Cardiac muscle cell (in vitro differentiated cells and primary cell): ENCODE data around the gene FYB1. TPM values are rescaled to one million over a fixed set of nuclear protein-coding genes. Genes with fewer than 3 reads are reported as not detected.

Experiments used
- DNase-seq, 2 donors: peaks; one replicate each; pipeline versions ENCODE4 v3.0.0 to v3.0.0-alpha.2; 2010 to 2017; ENCODE audit warnings: low read depth in 1 of 2, low spot score in 1 of 2
- H3K27ac ChIP-seq: fragments of 200-600 bp; sonication (generic); 2 replicates; pipeline ENCODE4 v1.5.1; 2016
- H3K27me3 ChIP-seq: fragments of 200-600 bp; sonication (generic); 2 replicates; pipeline ENCODE4 v1.6.0; 2016; ENCODE audit warnings: control low read depth
- H3K36me3 ChIP-seq: fragments of 200-600 bp; sonication (generic); 2 replicates; pipeline ENCODE4 v1.5.1; 2016; ENCODE audit warnings: control low read depth
- H3K4me1 ChIP-seq: fragments of 200-600 bp; sonication (generic); 2 replicates; pipeline ENCODE4 v1.8.1; 2017; ENCODE audit warnings: low read depth, mild to moderate bottlenecking, mixed run types
- H3K4me3 ChIP-seq: fragments of 200-600 bp; sonication (generic); 2 replicates; pipeline ENCODE4 v1.5.1; 2016; ENCODE audit warnings: mild to moderate bottlenecking
- H3K9me3 ChIP-seq: fragments of 200-600 bp; sonication (generic); 2 replicates; pipeline ENCODE4 v1.5.1; 2017; ENCODE audit warnings: low read depth, mild to moderate bottlenecking, control low read depth
- polyA plus RNA-seq: library from polyadenylated mRNA; unstranded; fragments of >200 nt; fragmentation: Nextera tagmentation; extraction: Ambion mirVana; gene quantifications from 2 replicates; pipeline ENCODE4 v1.2.1, GENCODE V29; 2016
- total RNA-seq: library from RNA; depleted of rRNA; stranded (reverse); fragments of >200 nt; gene quantifications from 2 replicates; pipeline ENCODE4 v1.2.3, GENCODE V29; 2016
- TF ChIP-seq, protein P1 (sequence below): IDR thresholded peaks from 2 replicates; pipeline ENCODE4 v1.5.1; 2012; ENCODE audit warnings: low read depth, mild to moderate bottlenecking, low read length

FYB1 gene
- total and polyA plus RNA-seq, 2 experiments from 2014 or later = not detected

GRCh38 chr5:39206630-39207321, 12.6 kb downstream of the FYB1 start:
- Histone ChIP-seq H3K4me3 (no peak overlapping the region), H3K27me3 (no peaks in the 10 kb centered on the region), H3K4me1 (no peaks in the 10 kb centered on the region), H3K9me3 (no peaks in the 10 kb centered on the region), H3K36me3 (no peaks in the 10 kb centered on the region), H3K27ac (no peak overlapping the region)
- DNase-seq = no peak
- TF ChIP-seq, protein P1, sequence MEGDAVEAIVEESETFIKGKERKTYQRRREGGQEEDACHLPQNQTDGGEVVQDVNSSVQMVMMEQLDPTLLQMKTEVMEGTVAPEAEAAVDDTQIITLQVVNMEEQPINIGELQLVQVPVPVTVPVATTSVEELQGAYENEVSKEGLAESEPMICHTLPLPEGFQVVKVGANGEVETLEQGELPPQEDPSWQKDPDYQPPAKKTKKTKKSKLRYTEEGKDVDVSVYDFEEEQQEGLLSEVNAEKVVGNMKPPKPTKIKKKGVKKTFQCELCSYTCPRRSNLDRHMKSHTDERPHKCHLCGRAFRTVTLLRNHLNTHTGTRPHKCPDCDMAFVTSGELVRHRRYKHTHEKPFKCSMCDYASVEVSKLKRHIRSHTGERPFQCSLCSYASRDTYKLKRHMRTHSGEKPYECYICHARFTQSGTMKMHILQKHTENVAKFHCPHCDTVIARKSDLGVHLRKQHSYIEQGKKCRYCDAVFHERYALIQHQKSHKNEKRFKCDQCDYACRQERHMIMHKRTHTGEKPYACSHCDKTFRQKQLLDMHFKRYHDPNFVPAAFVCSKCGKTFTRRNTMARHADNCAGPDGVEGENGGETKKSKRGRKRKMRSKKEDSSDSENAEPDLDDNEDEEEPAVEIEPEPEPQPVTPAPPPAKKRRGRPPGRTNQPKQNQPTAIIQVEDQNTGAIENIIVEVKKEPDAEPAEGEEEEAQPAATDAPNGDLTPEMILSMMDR = no peak

DNA sequence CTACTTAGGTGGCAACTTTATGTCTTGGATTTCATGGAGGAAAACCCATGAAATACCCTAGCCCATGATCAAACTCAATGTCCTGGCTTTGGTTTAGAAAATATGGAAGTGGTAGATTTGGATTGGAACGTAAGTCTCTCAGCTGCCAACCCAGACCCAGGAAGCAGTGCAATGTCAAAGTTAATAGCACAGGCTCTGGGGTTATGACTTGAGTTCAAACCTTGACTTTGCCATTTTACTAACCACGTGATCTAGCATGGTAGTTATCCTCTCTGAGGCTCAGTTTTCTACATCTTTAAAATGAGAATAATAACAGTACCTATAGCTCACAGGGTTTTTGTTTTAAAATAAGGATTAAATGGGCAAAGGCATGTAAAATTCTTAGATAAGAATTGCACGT, 13.8 kb downstream of the FYB1 start:
- H3K27me3 ChIP-seq = no peaks in the 10 kb centered on the region
- no peak overlapping the region for H3K4me3 ChIP-seq
- no peaks in the 10 kb centered on the region for H3K4me1 ChIP-seq
- TF ChIP-seq, protein P1 = no peak
- H3K36me3 ChIP-seq = no peaks in the 10 kb centered on the region
- H3K27ac ChIP-seq = no peak overlapping the region
- no peak for DNase-seq
- no peaks in the 10 kb centered on the region for H3K9me3 ChIP-seq

DNA sequence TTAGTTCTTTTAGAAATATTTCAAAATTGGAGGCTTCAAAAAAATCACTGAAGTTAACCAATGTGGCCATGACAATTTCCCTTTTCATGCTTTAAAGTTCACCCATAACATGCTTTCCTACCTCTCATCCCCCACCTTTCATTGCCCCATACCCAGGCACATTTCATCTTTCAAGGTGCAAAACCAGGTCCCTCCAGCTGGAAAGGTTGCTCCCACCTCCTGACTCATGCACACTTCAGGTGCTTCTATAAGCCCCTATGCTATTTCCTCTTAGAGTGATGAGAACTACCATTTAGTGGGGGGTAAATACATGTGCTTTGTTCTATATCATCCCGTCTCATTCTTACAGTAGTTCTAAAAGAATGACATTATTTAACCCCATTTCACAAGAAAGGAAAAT, 15.4 kb downstream of the FYB1 start:
- Histone ChIP-seq H3K4me1 (no peaks in the 10 kb centered on the region), H3K27me3 (no peaks in the 10 kb centered on the region), H3K9me3 (no peaks in the 10 kb centered on the region), H3K36me3 (no peaks in the 10 kb centered on the region), H3K27ac (no peak overlapping the region), H3K4me3 (no peak overlapping the region)
- TF ChIP-seq, protein P1 = no peak
- DNase-seq = no peak

GRCh38 chr5:39203275-39203922, 16.0 kb downstream of the FYB1 start:
- TF ChIP-seq, protein P1 = no peak
- no peak overlapping the region for H3K4me3 ChIP-seq
- no peaks in the 10 kb centered on the region for H3K9me3 ChIP-seq
- H3K36me3 ChIP-seq = no peaks in the 10 kb centered on the region
- no peak for DNase-seq
- no peaks in the 10 kb centered on the region for H3K27me3 ChIP-seq
- H3K4me1 ChIP-seq = no peaks in the 10 kb centered on the region
- no peak overlapping the region for H3K27ac ChIP-seq

DNA sequence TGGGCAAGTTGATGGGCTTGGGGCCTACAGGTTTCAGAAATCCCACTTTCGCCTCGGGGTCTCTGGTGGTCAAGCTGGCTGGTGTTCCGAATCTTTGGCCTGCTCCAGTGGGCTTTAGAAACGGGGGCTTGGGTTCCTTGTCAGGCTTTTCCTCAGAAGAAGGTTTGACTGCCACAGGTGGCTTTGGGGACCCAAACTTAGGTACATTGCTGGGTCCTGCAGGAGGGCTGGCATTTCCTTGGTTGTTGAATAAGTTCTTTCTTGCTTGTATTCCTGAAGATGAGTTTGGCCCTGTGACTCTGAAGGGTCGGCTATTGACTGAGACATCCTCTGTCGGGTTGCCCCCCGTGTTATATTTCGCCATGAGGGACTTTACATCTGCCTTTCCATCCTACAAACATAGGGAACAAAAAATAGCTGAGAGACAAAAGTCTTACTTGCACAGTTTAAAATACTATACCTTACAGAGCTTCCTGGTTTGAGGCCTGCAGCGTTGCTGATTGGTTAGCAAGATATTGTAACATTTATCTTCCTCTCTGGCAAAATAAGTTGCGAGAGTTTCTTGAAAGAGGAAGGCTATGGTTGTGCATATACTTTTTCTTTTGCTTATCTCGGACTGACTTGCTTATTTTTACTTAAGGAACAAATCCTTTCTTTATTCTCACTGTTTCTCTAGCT, 16.6 kb downstream of the FYB1 start:
- H3K4me1 ChIP-seq = no peaks in the 10 kb centered on the region
- H3K36me3 ChIP-seq = no peaks in the 10 kb centered on the region
- no peak overlapping the region for H3K4me3 ChIP-seq
- no peaks in the 10 kb centered on the region for H3K27me3 ChIP-seq
- H3K9me3 ChIP-seq = no peaks in the 10 kb centered on the region
- TF ChIP-seq, protein P1 = no peak
- no peak for DNase-seq
- no peak overlapping the region for H3K27ac ChIP-seq
